GM12872 (cell line): Measurements from ENCODE around the gene GPR161.

Experiments
- TF ChIP-seq, protein P1 (sequence below): IDR thresholded peaks from 3 replicates; pipeline ENCODE4 v1.5.1; 2011; ENCODE audit warnings: low read depth, mild to moderate bottlenecking, low read length, moderate library complexity; ENCODE audit not compliant: insufficient read depth

Gene GPR161

GRCh38 chr1:168170564-168171508, 34.1 kb upstream of the GPR161 start:
- TF ChIP-seq, protein P1, sequence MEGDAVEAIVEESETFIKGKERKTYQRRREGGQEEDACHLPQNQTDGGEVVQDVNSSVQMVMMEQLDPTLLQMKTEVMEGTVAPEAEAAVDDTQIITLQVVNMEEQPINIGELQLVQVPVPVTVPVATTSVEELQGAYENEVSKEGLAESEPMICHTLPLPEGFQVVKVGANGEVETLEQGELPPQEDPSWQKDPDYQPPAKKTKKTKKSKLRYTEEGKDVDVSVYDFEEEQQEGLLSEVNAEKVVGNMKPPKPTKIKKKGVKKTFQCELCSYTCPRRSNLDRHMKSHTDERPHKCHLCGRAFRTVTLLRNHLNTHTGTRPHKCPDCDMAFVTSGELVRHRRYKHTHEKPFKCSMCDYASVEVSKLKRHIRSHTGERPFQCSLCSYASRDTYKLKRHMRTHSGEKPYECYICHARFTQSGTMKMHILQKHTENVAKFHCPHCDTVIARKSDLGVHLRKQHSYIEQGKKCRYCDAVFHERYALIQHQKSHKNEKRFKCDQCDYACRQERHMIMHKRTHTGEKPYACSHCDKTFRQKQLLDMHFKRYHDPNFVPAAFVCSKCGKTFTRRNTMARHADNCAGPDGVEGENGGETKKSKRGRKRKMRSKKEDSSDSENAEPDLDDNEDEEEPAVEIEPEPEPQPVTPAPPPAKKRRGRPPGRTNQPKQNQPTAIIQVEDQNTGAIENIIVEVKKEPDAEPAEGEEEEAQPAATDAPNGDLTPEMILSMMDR, result no peak

GRCh38 chr1:168167806-168168205, 31.1 kb upstream of the GPR161 start:
- TF ChIP-seq, protein P1, result no peak

- TF ChIP-seq, protein P1, result no peak
Observed at GRCh38 chr1:168164771-168165170, 28.0 kb upstream of the GPR161 start.

DNA sequence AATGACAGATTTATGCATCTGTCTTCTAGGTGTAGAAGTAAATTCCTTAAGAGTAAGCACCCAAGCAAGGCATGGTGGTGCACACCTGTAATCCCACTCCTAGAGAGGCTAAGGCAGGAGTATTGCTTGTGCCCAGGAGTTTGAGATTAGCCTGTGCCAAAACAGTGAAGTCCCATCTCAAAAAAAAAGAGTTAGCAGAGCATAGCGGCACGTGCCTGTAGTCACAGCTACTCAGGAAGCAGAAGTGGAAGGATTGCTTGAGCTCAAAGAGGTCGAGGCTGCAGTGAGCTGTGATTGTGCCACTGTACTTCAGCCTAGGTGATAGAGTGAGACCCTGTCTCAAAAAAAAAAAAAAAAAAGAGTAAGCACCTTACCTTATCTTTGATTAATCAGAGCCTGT, 26.9 kb upstream of the GPR161 start:
- TF ChIP-seq, protein P1, result no peak

DNA sequence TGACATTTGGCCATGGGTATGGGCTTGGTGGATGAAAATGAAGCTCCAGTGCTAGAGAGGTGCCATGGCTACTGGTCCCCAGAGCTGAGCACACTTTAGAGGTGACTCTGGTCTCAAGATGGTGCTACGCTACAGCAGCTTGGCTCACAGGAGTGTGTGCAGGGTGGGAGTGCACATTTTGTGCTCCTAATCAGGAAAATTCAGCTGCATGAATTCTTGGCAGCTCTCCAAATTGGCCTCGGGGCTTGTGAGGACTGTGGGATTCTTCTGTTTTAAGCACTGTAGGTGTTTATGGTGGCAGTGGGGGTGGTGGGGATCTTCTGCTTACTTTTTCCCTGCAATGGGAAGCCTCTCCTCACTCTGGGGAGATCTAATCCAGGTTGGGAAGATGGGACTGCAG, 24.7 kb upstream of the GPR161 start:
- TF ChIP-seq, protein P1, result no peak

GRCh38 chr1:168159979-168160378, 23.2 kb upstream of the GPR161 start:
- TF ChIP-seq, protein P1, result no peak

DNA sequence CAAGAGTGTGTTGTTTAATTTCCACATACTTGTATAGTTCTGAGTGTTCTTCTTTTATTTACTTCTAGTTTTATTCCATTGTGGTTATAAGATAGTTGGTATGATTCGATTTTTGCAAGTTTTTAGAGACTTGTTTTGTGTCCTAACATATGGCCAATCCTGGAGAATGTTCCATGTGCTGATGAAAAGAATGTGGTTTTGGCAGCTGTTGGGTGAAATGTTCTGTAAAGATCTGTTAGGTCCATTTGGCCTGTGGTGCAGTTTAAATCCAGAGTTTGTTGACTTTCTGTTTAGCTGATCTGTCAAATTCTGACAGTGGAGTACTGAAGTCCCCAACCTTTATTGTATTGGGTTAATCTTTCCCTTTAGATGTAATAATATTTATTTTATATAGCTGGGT, 22.5 kb upstream of the GPR161 start:
- TF ChIP-seq, protein P1, result no peak
